Endothelial cell of umbilical vein (primary cell): Measurements from ENCODE around the gene SLC5A12. TPM values are rescaled to one million over a fixed set of nuclear protein-coding genes. Genes with fewer than 3 reads are reported as not detected.

ENCODE experiments used
- BruUV-seq: library from RNA; stranded (reverse); fragments of 400-500 nt; replicated peaks from 2 replicates; lab custom pipeline; 2021; lab: Mats Ljungman, UMichigan
- CTCF ChIA-PET: fragments of 300-600, 350-600 bp; sonication (Branson Sonifier 250); formaldehyde crosslinking; loops from one replicate; lab custom pipeline; 2021; ENCODE audit warnings: antibody characterized with exemption, inconsistent platforms; lab: Charles Lee
- POLR2A ChIA-PET: fragments of 300-600, 350-600 bp; sonication (Branson Sonifier 250); formaldehyde crosslinking; loops from one replicate; lab custom pipeline; 2021; ENCODE audit warnings: antibody characterized with exemption, inconsistent platforms; lab: Charles Lee
- DNase-seq: peaks from one replicate; pipeline ENCODE4 v3.0.0-alpha.2; 2011; ENCODE audit warnings: low read depth, low spot score
- FAIRE-seq: peaks from 2 replicates; lab custom pipeline; 2011; peaks lifted over from hg19 to GRCh38; lab: Jason Lieb, UNC
- H2AFZ ChIP-seq: 2 replicates; pipeline ENCODE4 v1.6.0; 2012; ENCODE audit warnings: low read depth, low read length, control low read depth, inconsistent platforms
- H3K27ac ChIP-seq: 2 replicates; pipeline ENCODE4 v1.5.1; 2011; ENCODE audit warnings: low read depth, mild to moderate bottlenecking, control low read depth, low read length, moderate library complexity; ENCODE audit not compliant: insufficient read depth
- H3K27me3 ChIP-seq, 2 experiments: 2 replicates each; pipeline versions ENCODE4 v1.6.0 to v1.6.1; 2011; ENCODE audit warnings: low read length in 2 of 2, mixed read lengths in 1 of 2; ENCODE audit not compliant: control insufficient read depth in 2 of 2, insufficient read depth in 2 of 2
- H3K36me3 ChIP-seq, 2 experiments: 2 replicates in 1 of 2; 3 replicates in 1 of 2; pipeline ENCODE4 v1.5.1; 2011; ENCODE audit warnings: low read length in 2 of 2, mild to moderate bottlenecking in 1 of 2, moderate library complexity in 1 of 2; ENCODE audit not compliant: control insufficient read depth in 2 of 2, insufficient read depth in 2 of 2; ENCODE audit errors: extremely low read depth in 1 of 2
- H3K4me1 ChIP-seq: 3 replicates; pipeline ENCODE4 v1.5.1; 2011; ENCODE audit warnings: mild to moderate bottlenecking, low read length; ENCODE audit not compliant: control insufficient read depth, insufficient read depth; ENCODE audit errors: extremely low read depth
- H3K4me2 ChIP-seq: 2 replicates; pipeline ENCODE4 v1.6.1; 2011; ENCODE audit warnings: low read length, control low read depth, mixed read lengths; ENCODE audit not compliant: insufficient read depth
- H3K4me3 ChIP-seq, 3 experiments: fragments of 200-600 bp in 1 of 3; sonication (generic), shearing (Covaris generic) in 1 of 3; replicated peaks in 1 of 3; 2 replicates each; pipeline ENCODE4 v1.5.1; 2011 to 2016; ENCODE audit warnings: control low read depth in 3 of 3, low read length in 3 of 3, mild to moderate bottlenecking in 2 of 3, inconsistent platforms in 1 of 3, low read depth in 1 of 3, moderate library complexity in 1 of 3; ENCODE audit not compliant: insufficient read depth in 1 of 3
- H3K79me2 ChIP-seq: 2 replicates; pipeline ENCODE4 v1.6.0; 2012; ENCODE audit warnings: low read length, inconsistent platforms; ENCODE audit not compliant: control insufficient read depth, insufficient read depth
- H3K9ac ChIP-seq: replicated peaks from 2 replicates; pipeline ENCODE3; 2011; ENCODE audit warnings: low read length, control low read depth; ENCODE audit not compliant: insufficient read depth; ENCODE audit errors: extremely low read depth
- H3K9me1 ChIP-seq: replicated peaks from 3 replicates; pipeline ENCODE4 v1.6.0; 2011; ENCODE audit warnings: mild to moderate bottlenecking, low read length; ENCODE audit not compliant: control insufficient read depth, insufficient read depth; ENCODE audit errors: extremely low read depth
- H3K9me3 ChIP-seq: replicated peaks from 2 replicates; pipeline ENCODE4 v1.5.1; 2012; ENCODE audit warnings: low read length, inconsistent platforms; ENCODE audit not compliant: control insufficient read depth, insufficient read depth
- H4K20me1 ChIP-seq: replicated peaks from 2 replicates; pipeline ENCODE3; 2011; ENCODE audit warnings: mild to moderate bottlenecking, low read length; ENCODE audit not compliant: control insufficient read depth, insufficient read depth; ENCODE audit errors: extremely low read depth
- CTCF ChIP-seq, 2 donors: IDR thresholded peaks; 1 replicate in 1 of 2; 2 replicates in 1 of 2; pipeline ENCODE4 v1.5.1; 2011; ENCODE audit warnings: low read length in 2 of 2, mild to moderate bottlenecking in 2 of 2, moderate library complexity in 2 of 2, control low read depth in 1 of 2, inconsistent platforms in 1 of 2, low read depth in 1 of 2; ENCODE audit not compliant: insufficient read depth in 1 of 2; ENCODE audit errors: extremely low read depth in 1 of 2
- EZH2 ChIP-seq: IDR thresholded peaks from 2 replicates; pipeline ENCODE4 v1.6.1; 2012; ENCODE audit warnings: borderline replicate concordance, low read depth, mild to moderate bottlenecking, moderate library complexity, low read length, inconsistent platforms; ENCODE audit not compliant: severe bottlenecking
- FOS ChIP-seq: IDR thresholded peaks from 2 replicates; pipeline ENCODE4 v1.6.1; 2011; ENCODE audit warnings: mild to moderate bottlenecking, low read length, moderate library complexity, borderline replicate concordance; ENCODE audit not compliant: insufficient read depth
- GATA2 ChIP-seq: IDR thresholded peaks from 2 replicates; pipeline ENCODE4 v1.7.0; 2011; ENCODE audit warnings: low read depth, mild to moderate bottlenecking, moderate library complexity, mixed read lengths, low read length; ENCODE audit not compliant: insufficient read length, insufficient read depth
- JUN ChIP-seq: IDR thresholded peaks from 2 replicates; pipeline ENCODE4 v1.6.1; 2011; ENCODE audit warnings: borderline replicate concordance, low read depth; ENCODE audit not compliant: insufficient read length, insufficient read depth
- MAX ChIP-seq: IDR thresholded peaks from 2 replicates; pipeline ENCODE4 v1.6.1; 2011; ENCODE audit not compliant: insufficient read depth, insufficient read length
- MYC ChIP-seq: IDR thresholded peaks from one replicate; pipeline ENCODE4 v1.6.1; 2011; ENCODE audit warnings: mild to moderate bottlenecking, low read depth, low read length
- POLR2A ChIP-seq: IDR thresholded peaks from 2 replicates; pipeline ENCODE4 v1.6.1; 2012; ENCODE audit warnings: low read depth, mild to moderate bottlenecking, control low read depth, low read length
- POLR2AphosphoS5 ChIP-seq: IDR thresholded peaks from 2 replicates; pipeline ENCODE4 v1.6.1; 2012; ENCODE audit warnings: low read depth, mild to moderate bottlenecking, control low read depth, low read length, moderate library complexity; ENCODE audit not compliant: insufficient read depth
- dilution Hi-C: fragments of 300-500 bp; cut with MboI; formaldehyde crosslinking; loops from one replicate; pipeline ENCODE4 v1.15.0; 2019; ENCODE audit warnings: low sequenced_read_pairs; ENCODE audit not compliant: extremely low pct_ligation_motif_present
- intact Hi-C: fragments of 100-400 bp; cut with micrococcal nuclease; formaldehyde crosslinking; loops from one replicate; pipeline ENCODE4 v1.10.0; 2022
- polyA plus RNA-seq, 4 experiments: library from polyadenylated mRNA; depleted of rRNA in 3 of 4; stranded (reverse) in 3 of 4; unstranded in 1 of 4; fragments of >200 nt; gene quantifications; 2 replicates each; pipeline versions ENCODE4 v1.2.1 to v1.2.3, GENCODE V29; 2011 to 2012; ENCODE audit warnings: missing spikeins in 1 of 4
- total RNA-seq: library from RNA; stranded (reverse); gene quantifications from 2 replicates; pipeline ENCODE4 v1.2.3, GENCODE V29; 2021

Gene SLC5A12
- total and polyA plus RNA-seq, 2 donors (not counting 3 experiments of a cell fraction or from before 2014, with no cell fraction given), result not detected

DNA sequence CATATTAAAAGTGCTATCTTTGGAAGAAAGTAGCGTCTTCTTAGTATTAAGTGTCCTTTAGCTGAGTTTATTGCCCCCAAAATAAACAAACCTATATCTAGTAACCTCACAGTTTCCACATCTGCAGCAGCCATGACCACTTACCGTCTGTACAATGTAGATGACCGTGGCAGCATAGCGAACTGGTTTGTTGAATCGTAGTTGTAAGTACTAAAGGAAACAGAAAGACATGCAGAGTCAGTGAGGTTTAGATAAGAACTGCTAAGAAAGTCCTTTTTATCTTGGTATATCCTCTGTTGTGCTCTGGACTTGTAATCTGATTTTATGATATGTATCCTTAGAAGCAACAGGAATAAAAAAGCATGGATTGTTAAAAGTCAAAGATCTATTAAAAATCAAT is 9.4 kb downstream of the SLC5A12 start:
- Histone ChIP-seq H2AFZ (no peak overlapping the region), H3K4me2 (no peak overlapping the region), H3K4me1 (no peaks in the 10 kb centered on the region), H3K79me2 (no peaks in the 10 kb centered on the region), H3K9me1 (no peaks in the 10 kb centered on the region), H3K27ac (no peak overlapping the region), H3K36me3 (no peaks in the 10 kb centered on the region), H4K20me1 (no peaks in the 10 kb centered on the region), H3K27me3 (no peaks in the 10 kb centered on the region), H3K4me3 (no peak overlapping the region), H3K9me3 (no peaks in the 10 kb centered on the region), H3K9ac (no peak overlapping the region)
- CTCF ChIA-PET, result no interaction called here
- BruUV-seq, result no TSS peak
- intact Hi-C loops (no loop called here), dilution Hi-C loops (no loop called here)
- no peak for TF ChIP-seq CTCF (IDR thresholded peaks at IDR 0.05; ENCODE audit: extremely low read depth in 1 of 2, insufficient read depth in 1 of 2, low read depth in 1 of 2, low read length in 2 of 2)
- no peak for TF ChIP-seq GATA2
- no peak for TF ChIP-seq POLR2A
- no peak for TF ChIP-seq FOS
- TF ChIP-seq EZH2, result no peak
- no peak for TF ChIP-seq POLR2AphosphoS5
- no peak for TF ChIP-seq MAX
- TF ChIP-seq MYC, result no peak
- TF ChIP-seq JUN, result no peak
- DNase-seq (no peak), FAIRE-seq (no peak)
- POLR2A ChIA-PET, result no interaction called here
